GM19239 (cell line): ENCODE data around the gene KIF26A.
"Not testable (repeated sequence)": the region's sequence is repeated elsewhere in the genome, so short reads cannot be mapped to it uniquely, and the experiment has no call there.

Experiments
- DNase-seq: peaks from one replicate; pipeline ENCODE4 v3.0.0; 2011; ENCODE audit warnings: low spot score; ENCODE audit not compliant: insufficient read length
- FAIRE-seq: peaks from 2 replicates; lab custom pipeline; 2011; peaks lifted over from hg19 to GRCh38; lab: Jason Lieb, UNC

Gene KIF26A

DNA sequence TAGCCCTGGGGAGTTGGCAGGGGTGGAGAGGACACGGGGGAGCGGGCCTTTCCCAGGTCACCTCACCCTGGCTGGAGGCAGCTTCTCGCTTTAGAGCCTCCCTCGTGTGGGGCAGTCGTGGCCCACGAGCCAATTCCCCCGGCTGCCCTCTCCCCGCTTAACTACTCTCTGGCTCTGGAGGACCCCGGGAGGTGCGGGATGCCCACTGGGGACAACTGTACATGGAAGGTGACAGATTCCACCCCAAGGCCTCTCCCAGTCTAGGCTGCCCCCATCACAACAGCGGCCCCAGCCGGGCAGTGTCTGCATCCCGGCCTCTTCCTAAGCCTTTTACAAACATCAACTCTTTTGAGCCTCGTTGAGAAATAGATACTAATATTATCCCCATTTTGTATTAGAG is 78.1 kb downstream of the KIF26A start:
- DNase-seq (no peak), FAIRE-seq (no peak)

DNA sequence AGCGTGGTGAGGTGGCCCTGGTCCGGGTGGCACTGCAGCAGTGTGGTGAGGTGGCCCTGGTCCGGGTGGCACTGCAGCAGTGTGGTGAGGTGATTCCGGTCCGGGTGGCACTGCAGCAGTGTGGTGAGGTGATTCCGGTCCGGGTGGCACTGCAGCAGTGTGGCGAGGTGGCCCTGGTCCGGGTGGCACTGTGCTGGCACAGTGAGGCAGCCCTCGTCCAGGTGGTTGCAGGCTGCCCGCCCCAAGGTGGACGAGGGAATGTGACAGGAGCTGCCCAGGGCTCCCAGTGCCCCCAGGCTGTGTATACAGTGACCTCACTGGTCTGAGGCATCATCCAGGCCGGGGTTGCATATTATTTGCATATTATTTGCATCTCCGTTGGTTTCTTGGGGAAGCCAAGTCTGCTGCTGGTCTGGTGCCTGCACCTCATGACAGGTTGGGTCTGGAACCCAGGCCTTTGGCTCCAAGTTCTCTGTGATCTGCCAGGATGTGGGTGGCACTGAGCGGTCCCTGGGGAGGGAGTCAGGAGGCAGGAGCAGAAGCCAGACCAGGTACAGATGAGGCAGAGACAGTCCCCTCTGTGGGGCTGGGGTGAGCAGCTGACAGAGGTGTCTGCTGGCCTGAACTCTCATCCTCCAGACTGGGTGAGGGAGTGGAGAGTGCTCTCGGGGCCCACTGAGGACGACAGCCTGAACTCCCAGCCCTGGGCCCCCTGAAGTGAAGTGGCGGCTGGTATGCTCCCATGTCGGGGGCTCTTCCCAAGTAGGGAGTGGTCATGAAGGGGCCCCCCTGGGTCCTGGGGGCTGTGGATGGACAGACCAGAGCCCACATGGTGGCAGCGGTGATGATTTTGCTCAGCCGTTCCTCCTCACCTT is 79.3 kb downstream of the KIF26A start:
- DNase-seq (no peak), FAIRE-seq (no peak)

DNA sequence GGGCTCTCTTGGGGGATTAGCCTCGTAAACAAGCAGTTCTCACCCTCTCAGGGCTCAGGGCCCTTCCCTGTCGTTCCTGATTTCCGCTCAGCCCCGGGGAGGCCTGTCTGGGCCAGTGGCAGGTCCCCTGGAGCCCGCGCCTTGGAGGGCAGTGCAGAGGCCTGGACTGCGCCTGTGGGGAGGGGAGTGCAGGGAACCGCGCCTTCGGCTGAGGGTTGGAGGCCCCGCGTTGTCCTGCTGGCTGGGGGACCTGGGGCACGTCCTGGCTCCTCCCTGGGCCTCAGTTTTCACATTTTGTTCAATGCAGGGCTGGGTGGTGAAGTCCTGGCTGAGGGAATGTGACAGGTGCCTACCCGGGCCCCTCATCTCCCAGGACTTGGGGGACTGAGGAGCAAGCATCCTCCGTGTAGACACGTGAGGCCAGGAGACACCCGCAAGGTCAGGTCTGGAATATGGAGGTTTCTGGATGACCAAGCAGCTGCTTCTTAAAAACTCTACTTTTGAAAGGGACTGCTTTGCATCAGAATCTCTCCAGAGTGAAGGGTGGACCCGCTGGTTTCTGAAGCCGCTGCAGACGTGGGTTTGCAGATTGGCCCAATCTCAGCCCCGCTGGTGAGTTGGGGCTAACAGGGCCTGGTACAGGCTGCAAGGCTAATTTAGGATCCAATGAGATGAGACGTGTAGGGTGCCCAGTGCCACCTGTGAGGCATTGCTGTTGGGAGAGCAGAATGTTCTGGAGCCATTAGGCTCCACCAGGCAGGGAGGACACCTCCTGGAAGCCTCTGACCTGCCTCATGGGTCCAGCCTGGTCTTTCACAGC is 80.2 kb downstream of the KIF26A start:
- FAIRE-seq (no peak), DNase-seq (no peak)

DNA sequence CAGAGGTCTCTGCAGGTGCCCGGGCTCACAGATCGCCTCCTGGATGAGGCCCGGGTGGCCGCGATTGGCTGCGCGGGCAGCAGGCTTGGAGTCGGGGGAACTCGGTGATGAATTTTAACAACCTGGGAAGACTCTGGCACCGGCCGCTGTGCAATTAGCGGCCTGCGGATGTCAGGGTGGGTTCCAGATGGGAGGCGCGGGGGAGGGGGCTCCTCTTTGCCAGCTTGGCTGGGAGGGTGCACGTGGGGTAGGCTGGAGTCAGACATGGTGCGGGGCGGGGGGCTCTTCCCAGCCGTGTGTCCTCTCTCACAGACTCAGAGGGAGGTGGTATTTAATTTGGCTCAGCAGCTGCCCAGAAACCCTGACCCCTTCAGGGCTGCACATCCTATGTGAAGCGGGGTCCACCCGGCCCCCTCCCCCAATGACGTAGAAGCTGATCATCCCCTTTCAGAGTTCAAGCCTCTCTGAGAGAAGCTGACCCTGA is 81.4 kb downstream of the KIF26A start:
- DNase-seq (no peak), FAIRE-seq (no peak)

DNA sequence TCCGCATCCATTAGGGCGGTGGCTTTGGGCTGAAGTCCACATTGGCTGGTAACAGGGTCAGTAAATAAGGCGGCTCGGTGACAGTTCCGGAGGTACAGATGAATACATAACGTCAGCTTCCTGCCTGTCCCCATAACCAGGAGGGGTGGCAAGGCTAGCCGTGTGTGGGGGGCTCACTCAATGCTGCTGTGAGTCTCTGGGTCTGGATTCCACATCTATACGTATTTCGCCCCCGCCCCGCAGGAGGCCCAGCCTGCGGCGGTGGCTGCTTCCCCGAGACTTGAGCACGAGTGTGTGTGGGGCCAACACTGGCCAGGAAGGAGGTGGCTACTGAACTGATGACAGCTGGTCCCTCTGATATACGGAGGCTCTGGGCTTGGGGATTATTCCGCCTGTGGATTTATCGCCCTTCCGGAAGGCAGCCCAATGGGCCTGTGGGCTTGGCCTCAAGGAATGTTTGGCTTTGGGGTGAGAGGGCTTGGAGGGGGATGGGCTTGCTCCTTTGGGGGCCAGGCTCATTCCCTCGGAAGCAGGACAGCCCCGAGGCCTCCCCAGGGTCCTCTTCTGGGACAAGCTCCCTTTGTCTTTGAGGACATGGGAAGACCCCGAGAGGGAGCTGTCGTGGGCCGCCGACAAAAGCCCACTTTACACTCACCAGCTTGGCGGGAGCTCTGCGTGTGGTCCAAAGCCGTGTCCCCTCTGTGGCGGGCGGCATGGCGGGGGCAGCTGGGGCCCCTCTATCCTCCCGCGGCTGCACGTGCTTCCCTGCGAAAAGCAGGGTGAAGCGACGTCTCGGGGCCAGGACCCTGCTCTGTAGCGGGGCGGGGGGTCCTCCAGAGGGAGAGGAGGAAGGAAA is 82.1 kb downstream of the KIF26A start:
- FAIRE-seq, result no peak

DNA sequence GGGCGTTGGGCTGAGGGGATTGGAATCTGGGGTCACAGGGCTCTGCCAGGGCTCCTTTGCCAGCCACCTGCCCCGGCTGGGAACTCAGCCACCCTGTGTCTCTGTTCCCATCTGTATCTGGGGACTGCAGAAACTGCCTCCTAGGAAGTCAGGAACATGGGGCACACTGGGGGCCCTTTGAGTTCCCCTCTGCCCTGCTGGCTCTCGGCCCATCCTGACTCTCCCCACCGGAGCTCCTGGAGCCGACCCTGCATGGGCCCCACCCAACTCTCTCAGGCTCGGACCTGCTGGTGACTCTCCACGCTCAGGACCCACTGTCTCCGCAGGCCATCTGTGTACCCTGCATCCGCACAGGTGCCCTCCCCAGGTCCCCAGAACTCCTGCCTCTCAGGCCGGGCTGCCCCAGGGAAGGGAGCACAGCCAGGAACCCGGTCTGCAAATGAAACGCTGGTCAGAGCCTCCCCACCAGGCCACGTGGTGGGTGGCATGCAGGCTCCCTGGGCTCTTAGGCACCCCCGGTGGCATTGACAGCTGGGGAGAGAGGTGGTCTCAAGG is 82.8 kb downstream of the KIF26A start:
- no peak for DNase-seq
- no peak for FAIRE-seq

More for the DNA sequence above, 82.1 kb downstream of the KIF26A start:
- no peak for DNase-seq

DNA sequence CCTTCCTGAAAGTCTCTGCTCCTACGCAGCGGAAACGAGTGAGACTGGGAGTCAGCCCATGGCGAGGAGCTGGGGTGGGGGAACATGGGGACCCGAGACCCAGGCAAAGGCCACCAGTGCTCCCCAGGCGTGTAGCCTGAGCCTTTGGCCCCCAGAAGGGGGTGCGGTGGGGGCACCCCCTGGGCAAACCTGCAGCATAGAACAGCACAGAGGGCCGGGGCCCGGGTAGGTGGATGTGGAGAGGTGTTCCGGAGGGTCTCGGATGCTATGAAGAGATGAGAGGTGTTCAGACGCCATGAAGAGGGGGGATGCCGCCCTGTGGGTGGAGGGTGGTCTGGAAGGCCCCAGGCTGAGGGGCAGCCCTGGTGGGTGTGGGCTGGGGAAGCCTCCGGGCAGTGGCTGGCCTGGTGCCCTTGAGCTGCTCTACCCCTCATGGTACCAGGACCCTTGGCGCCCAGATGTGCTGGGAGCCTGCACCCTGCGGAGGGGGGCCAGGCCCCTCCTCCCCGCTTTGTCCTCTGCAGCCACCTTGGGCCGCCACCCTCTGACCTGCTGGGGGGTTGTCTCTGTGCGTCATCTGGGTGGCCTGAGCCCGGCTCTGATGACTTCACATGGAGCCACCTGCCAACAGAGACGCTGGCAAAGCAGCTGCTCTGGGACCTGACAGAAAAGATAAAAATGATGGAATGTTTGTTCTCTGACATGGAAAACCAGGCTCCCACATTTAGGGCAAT is 83.4 kb downstream of the KIF26A start:
- no peak for DNase-seq
- FAIRE-seq, result no peak

DNA sequence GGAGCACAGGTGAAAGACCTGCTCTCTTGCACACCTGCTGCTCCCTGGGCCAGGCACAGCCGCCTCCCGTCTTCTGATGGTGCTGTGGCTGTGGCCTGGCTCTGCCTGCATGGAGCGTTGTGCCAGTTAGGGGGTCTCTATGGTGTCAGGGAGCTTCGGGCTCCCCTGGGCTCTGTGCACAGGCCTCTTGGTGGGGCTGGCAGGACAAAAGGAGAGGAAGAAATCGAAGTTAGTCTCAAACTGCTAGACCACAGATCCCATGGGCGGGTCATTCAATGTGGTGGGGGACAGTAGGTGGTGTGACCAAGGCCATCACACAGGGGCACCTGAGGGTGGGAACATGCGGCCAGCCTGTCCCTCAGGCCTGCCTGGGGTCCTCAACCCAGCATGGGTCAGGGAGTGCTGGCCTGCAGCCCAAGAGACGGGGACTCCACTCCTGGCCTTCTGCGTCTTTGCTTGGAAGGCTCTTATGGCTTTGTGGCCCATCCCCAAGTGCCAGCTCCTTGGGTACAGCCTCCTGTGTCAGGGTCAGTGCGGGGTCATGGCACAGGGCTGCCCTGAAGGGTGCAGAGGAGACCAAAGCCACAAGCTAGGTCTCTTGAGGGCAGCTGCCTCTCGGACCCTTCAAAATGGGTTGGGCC is 84.1 kb downstream of the KIF26A start:
- DNase-seq (no peak), FAIRE-seq (no peak)

DNA sequence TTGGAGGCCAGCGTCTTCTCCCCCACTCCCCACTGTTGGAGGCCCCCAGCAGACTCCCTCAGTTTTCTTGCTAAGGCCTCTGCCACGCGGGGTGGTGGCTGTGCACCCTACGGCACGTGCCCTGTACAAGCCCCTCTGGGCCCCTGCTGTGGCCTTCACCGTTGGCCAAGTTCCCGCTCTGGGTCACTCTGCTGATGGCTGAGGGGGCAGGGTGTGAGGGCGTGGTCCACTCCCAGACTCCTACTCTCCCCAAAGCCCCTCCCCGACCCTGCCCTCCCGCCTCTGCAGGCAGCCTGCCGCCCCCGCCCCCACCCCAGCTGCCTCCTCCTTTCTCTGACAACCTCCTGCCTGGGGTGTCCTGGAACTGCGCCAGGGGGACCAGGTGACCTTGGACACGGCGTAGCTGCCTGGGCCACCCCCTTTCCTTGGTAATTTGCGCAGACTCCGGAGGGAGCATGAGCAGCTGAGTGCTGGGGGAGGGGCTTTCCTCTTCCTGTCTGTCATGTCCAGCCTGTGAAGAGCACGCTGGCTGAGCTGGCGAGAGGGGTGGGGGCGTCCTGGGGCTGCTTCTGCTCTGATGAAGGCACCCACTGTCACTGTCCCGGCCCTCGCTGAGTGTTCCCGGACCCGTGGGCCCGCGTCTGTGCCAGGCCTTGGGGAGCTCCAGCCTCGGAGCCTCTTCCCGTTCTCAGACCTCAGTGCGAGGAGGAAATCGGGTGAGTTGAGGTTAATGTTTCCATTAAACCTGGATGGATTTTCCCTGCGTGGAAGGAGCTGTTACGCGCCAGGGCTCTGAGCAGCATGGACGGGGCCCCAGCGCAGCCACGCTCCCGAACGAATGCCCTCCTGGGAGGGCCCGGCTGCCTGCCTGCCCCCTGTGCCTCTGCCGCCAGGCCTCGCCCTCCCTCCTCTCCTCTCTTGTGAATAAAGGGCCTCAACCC is 85.0 kb downstream of the KIF26A start:
- DNase-seq (no peak), FAIRE-seq (no peak)

DNA sequence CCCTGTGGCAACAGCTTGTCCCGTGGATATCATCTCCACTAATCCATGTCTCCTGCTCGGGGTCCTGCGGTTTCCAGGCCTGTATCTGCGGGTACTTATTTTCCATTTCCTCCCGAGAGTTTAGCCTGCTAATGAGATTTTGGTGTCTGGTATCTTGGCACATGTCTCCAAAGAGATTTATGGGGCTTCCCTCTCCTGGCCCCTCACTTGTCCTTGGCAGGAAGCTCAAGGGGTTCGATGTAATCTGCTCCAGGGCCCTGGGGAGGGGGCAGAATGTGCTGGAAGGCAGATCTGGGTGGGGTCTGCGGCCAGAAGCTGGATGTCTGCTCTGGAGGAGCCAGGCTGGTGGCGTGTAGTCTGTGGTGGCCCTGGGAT is 85.7 kb downstream of the KIF26A start:
- no peak for FAIRE-seq
- no peak for DNase-seq

DNA sequence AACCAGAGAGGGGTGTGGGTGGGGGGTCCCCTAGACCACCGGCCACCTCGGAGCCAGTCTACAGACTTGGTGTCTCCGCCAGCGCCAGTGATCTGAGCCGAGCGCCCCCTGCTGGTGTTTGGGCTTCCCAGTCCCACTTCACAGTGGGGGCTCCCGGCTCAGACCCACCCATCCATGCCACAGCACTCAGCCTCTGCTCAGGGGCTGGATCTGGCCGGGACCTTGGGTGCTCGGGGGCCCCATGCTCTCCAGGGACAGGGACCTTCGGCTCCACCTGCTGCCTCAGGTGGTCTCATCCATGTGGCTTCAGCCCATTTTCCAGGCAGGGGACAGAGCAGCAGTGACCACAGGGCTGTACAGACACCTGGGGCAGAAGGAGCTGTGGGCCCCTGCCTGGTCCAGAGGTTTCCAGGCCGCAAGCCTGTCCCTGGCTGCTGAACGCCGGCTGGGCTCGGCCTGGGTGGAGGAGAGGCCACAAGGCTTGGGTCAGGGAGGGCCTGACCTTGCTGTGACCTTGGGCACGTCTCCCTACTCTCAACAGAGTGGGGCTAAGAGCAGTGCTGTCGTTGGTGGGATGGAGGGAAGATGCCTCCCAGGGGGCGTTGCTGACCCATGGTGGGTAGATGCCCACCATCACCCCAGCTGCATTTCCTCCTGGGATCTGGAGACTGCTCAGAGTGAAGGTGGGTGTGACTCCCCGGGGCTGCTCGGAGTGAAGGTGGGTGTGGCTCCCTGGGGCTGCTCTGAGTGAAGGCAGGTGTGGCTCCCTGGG is 86.3 kb downstream of the KIF26A start:
- no peak for FAIRE-seq
- peak; percentile 41 for DNase-seq

DNA sequence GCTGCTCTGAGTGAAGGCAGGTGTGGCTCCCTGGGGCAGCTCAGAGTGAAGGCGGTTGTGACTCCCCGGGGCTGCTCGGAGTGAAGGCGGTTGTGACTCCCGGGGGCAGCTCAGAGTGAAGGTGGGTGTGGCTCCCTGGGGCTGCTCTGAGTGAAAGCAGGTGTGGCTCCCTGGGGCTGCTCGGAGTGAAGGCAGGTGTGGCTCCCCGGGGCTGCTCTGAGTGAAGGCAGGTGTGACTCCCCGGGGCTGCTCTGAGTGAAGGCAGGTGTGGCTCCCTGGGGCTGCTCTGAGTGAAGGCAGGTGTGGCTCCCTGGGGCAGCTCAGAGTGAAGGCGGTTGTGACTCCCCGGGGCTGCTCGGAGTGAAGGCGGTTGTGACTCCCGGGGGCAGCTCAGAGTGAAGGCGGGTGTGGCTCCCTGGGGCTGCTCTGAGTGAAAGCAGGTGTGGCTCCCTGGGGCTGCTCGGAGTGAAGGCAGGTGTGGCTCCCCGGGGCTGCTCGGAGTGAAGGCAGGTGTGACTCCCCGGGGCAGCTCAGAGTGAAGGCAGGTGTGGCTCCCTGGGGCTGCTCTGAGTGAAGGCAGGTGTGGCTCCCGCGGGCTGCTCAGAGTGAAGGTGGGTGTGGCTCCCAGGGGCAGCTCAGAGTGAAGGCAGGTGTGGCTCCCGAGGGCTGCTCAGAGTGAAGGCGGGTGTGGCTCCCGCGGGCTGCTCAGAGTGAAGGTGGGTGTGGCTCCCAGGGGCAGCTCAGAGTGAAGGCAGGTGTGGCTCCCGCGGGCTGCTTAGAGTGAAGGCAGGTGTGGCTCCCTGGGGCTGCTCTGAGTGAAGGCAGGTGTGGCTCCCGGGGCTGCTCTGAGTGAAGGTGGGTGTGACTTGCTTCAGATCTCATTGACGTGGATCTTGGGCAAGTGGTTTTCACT is 87.1 kb downstream of the KIF26A start:
- FAIRE-seq, DNase-seq: not testable (repeated sequence)

DNA sequence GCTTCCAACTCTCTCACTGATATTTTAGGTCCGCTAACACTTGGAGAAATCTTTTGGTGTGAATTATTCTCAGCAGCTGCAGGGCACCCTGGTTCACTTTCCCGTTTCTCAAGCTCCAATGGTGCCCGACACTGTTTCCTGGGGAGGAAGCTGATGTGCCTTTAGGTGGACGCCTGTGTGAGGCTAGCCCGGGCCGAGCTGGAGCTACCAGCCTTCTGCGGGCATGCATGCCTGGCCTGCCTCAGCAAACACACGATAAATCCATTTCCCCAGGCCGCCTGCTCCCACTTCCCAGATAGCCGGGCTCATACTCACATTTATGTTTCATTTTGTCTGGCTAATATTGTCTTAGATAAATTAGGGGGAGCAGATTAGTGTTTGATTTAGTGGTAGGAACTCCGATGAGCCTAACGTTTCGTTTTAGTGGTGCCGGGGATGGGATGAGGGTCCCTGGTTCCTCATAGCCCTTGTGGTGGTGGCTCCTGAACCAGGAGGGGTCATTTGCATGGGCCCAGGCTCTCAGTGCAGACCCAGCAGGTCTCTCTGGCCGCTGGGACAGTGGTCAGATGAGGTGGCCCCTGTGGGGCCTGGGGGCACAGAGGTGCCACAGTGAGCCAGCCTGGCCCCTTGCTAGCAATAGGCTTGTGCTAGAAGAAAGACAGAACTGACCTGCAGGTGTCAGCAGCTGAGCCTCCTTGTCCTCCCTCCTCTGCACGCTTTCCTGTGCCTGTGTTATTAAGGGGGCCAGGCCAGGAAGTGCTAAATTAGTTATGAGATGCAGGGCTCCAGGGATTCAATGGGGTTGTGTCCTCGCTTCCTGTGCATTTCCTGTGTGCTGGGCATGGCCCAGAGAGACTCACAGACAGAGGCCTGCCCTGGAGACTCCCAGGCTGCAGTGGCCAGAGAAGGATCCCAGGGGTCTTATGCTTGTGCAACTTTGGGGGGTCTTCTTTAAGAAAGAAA is 88.3 kb downstream of the KIF26A start:
- FAIRE-seq (no peak), DNase-seq (no peak)

DNA sequence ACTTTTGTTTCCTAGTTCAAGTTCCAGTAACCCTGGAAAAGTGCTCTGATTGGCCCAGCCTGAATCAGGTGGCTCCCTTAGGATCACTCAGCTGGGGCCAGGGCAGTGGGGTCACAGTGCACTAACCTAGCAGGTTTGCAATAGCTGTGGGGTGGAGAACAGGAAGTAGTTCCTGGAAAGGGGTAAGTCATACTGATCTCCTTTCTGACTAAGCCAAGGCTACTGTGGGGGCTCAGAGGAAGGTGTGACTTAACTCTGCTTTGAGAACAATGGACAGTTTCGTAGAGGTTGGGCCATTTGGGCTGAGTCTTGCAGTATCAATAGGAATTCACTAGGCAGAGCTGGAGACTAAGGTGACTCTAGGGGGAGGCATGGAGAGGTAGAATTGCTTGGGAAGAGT is 89.4 kb downstream of the KIF26A start:
- FAIRE-seq, result no peak
- no peak for DNase-seq

DNA sequence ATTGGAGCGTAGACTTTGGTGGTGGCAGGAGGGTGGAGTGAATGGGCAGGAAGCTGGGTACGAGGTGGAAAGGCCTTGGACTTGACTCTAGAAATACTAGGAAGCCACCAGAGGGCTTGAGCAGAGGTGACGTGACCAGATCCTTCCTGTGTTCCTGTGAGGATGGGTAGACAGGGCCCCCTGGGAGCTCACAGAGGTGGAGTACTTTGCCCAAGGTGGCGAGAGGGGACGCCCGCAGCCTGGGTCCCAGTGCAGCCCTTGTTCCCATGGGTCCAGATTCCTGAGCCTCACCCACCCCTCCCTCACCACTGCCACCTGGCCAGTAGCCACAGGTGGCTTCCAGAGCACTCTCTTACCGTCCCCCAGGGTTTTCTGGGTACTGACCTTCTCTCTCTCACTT is 89.8 kb downstream of the KIF26A start:
- FAIRE-seq (no peak), DNase-seq (no peak)
